ENCODE measurements around the gene RNF183.

The RNF183 gene, protein sequence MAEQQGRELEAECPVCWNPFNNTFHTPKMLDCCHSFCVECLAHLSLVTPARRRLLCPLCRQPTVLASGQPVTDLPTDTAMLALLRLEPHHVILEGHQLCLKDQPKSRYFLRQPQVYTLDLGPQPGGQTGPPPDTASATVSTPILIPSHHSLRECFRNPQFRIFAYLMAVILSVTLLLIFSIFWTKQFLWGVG

DNA sequence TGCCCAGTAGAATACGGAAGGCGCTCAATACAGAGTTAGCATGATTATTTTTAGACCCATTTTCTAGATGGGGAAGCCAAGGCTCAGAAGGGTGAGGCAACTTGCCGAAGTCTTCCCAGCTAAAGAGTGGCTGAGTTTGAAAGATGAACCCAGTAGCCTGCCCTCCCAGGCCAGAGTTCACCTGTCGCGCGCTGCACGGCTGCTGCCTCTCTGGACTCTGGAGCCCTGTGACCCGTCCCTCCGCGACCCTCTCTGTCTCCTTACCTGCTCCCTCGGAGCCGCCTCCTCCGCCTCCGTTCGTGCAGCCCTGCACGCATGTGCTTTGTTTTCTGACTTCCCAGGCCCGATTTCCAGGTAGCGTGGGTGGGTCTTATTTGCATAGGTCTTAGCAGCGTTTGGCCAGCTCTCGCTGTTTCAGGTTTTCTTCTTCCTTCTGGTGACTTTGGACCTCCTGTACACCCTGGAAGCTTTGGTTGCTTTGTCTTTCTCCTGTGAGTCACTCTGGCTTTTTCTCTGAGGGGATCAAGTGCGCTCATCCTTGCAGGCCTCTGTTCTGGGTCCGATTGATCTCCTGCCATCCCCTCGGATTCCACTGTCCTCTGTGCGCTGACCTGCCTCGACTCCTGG lies at the start of gene RNF183:
Gene RNF183, minus strand, starts transcription at position 585 of the 627 bp plus-strand sequence. CDS start 5,192 bp downstream, outside the sequence.
- DNase-seq: no peak

DNA sequence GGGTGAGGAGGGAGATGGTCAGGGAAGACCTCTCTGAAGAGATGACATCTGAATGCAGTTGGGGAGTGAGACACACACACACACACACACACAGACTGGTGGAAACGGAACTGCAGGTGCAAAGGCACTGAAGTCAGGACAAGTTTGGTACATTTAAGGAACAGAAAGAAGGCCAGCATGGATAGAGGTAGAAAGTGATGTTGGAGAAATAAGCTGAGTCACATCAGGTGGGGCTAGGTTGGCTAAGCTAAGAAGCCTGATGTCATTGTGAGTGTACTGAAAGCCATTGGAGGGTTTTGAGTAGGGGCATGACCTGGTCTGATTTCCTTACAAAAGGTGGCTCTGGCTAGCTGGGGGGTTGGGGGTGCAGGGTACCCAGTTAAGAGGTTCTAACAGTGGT lies 49.2 kb upstream of the RNF183 start:
- DNase-seq: peak; percentile 41

DNA sequence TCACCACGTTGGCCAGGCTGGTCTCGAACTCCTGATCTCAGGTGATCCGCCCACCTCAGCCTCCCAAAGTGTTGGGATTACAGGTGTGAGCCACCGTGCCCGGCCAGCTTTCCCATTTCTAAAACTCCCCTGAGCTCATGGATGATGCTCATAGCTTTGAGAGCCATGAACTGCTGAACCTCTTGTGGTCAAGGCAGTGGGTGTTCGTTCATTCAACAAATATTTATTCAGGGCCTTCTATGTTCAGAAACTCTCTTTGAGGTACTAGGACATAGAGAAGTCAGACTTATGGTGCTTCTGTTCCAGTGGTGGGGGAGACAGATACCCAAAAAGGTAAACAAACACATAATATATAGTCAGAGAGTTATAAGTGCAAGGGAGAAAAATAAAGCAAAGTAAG lies 48.8 kb upstream of the RNF183 start:
- peak; percentile 45 for DNase-seq

- no peak for DNase-seq
Measured at GRCh38 chr9:113350937-113351336, 47.8 kb upstream of the RNF183 start.

GRCh38 chr9:113350107-113350661 lies 47.0 kb upstream of the RNF183 start:
- DNase-seq: no peak

GRCh38 chr9:113349445-113350094 lies 46.4 kb upstream of the RNF183 start, which contains the start of gene BSPRY:
Gene BSPRY (plus strand): TSS chr9:113349541. CDS start chr9:113349580, 39 bp downstream.
- DNase-seq: peak; percentile 81

GRCh38 chr9:113349066-113349444 lies 45.9 kb upstream of the RNF183 start:
- no peak for DNase-seq

DNA sequence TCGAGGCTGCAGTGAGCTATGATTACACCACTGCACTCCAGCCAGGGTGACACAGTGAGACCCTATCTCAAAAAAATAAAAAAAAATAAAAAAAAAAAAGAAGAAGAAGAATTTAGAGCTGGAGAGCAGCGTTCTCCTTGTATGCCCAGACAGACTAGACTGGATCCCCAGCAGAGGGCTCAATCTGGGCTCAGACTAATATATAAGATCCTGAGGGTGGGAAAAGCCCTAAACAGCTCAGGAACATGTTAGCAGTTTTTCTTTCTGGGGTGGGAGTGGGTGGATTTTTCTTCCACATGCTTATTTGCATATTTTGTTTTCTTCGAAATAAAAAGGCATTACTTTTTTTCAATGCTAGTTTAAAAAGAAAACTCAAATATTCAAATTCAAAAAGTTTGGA lies 45.3 kb upstream of the RNF183 start:
- no peak for DNase-seq

- no peak for DNase-seq
Measured at GRCh38 chr9:113345671-113346070, 42.5 kb upstream of the RNF183 start.

DNA sequence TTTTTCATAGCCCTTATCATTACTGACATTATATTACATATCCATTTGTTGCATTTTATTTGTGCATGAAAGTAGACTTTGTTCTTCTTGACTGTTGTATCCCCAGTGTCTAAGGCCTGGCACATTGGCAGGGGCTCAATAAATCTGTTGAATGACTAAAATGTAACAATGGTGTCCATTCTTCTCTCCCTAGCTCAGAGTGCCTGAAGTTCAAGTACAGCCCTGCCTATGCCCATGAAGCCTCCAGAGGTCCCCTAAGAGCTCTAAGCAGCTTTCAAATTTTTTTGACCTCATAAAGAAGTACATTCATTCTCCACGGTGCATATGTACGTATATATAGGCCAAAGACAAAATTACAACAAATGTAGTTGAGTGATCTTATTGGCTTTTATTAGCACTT lies 42.0 kb upstream of the RNF183 start:
- DNase-seq: no peak

DNA sequence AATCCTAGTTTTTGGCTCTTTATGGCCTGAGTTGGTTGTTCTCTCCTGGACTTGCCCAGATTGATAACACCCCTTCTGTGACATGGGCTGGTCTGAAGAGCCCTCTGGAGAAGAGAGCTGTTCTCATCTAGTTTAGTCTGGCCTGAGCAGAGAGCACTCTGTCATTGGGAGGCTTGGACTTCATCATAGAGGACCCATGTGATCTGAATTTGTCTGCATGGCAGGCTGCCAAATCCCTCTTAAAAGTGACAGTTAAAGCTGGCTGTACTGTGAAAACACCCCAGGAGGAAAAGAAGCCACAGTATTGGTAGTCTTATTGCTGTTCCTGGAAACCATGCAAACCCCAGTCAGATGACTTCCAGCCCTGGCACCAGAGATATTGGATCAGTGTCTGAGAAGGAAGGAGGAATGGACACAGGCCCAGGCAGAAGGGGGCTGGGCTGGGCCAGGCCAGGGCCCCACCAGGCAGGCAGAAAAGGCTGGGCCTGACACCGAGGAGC lies 40.6 kb upstream of the RNF183 start:
- DNase-seq: peak; percentile 95

GRCh38 chr9:113341712-113342410 lies 38.7 kb upstream of the RNF183 start:
- peak; percentile 81 for DNase-seq

DNA sequence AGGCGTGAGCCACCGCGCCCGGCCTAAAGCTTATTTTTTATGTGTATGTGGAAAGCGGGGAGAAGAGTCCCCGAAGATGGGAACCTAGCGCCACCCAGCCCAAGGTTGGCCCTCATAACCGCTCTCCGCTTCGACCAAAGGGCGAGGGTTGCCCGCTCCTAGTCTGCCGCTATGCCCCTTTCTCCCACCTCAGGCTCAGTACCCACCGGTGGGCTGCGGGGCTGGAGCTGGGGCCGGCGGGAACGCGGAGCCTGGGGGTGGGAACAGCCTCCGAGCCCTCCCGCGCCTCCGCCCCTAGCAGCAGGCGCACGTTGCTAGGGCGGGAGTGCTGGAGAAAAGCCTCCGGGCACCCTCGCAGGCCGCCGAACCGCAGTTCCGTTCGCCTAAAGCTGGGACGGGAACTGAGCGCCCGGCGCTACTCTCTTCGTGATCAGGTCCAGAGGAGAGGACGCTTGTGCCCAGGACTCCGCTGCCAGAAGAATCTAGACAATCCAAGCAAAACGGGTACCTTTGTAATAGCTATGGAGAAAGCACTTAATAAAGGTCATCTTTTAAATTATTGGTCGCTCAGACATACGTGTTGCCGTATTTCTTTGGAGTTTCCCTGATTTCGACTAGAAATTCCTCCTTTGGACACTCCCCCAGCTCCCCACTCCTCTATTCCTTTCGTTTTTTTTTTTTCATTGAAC lies 37.0 kb upstream of the RNF183 start, which contains the start of gene WDR31:
Gene WDR31, minus strand, starts transcription at position 265 of the 689 bp plus-strand sequence. CDS start 8,253 bp downstream, outside the sequence.
- DNase-seq: peak; percentile 92

- no peak for DNase-seq
Measured at GRCh38 chr9:113337714-113338113, 34.5 kb upstream of the RNF183 start.

DNA sequence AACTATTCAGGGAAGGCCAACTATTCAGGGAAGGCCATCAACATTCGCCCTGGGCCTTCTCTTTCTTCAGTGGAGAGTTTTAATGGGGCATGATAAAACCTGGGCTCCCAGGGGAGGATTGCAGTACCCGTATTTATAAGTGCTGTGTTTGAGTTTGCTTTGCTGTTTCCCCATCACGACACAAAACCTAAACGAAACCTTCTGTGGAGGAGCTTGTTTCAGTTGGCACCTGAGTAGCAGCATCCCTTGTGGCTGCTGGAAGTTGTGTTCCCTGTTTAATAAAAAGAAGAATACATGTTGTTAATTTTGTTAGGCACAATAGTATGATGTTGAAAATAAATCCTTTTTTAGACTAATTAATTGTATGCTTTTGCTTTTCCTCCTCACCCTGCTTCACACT lies 28.6 kb upstream of the RNF183 start:
- no peak for DNase-seq

DNA sequence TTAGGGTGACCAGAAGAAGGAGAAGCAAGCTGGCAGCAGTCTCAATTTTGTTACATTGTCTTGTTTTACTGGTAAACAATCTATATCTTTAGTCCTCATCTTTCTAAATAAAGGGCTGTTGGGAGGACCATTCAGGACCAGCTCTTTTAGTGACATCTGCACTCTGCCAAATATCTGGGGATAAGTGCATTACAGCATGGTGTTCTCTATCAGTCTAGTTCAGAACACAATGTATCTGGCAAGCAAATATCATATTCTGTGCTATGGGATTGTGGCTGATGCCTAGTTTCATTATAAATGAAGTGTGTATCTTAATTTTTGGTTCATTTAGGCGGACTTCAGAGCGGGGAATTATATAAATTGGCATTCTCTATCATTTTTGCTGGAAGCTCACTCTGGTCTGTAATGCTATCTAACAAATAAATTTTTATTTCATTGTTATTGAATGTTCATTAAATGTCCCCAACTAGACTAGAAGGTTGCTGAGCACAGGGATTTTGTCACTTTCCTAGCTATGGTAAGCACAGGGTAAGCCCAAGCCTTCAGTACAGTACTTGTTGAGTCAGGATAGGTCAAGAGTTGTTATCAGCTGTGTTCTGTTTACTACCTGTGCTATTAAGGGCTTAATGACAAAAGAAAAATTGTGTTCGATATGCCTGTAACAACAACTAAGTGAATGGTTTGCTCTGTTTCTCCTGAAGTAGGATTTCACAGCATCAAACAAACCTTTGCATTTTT lies 25.0 kb upstream of the RNF183 start:
- no peak for DNase-seq

GRCh38 chr9:113326230-113326629 lies 23.1 kb upstream of the RNF183 start:
- DNase-seq: no peak

- no peak for DNase-seq
Measured at GRCh38 chr9:113322671-113323070, 19.5 kb upstream of the RNF183 start.

DNA sequence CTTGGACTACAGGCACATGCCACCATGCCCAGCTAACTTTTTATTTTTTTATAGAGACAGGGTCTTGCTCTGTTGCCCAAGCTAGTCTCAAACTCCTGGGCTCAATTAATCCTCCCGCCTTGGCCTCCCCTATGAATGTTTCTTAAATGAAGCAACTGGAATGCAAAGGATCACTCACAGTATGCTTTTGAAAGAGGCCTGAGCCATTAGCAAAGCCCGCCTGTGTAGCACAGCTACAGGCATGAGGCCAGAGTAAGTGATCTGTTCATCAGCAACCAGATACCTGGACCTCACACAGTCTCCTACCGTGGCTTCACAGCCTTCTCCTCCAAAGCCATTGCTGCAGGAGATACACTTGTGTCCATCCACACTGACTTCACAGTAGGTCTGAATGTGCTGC lies 16.9 kb upstream of the RNF183 start:
- no peak for DNase-seq

DNA sequence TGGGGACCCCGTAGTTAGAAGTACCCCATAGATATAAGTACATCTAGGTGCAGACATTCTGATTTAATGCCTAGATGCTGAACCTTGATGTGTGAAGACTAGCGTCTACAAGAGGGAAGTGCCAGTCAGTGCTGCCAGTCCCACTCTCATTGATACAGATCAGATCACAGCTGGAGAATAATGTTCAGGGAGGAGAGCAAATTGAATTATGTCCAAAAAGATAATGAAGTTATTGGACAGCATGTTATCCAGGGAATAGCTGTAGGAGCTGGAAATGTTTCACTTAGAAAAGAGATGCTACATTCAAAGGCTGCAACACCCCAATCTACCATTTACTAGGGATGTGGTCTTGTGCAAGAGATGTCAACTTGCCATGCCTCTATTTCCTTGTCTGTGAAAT lies 15.9 kb upstream of the RNF183 start:
- no peak for DNase-seq

- no peak for DNase-seq
Measured at GRCh38 chr9:113317777-113318176, 14.6 kb upstream of the RNF183 start.

GRCh38 chr9:113316030-113316429 lies 12.9 kb upstream of the RNF183 start:
- no peak for DNase-seq

Measured in DMS53 (cell line).